ENCODE data around the gene DCAF12. TPM values are rescaled to one million over a fixed set of nuclear protein-coding genes. Genes with fewer than 3 reads are reported as not detected.

DCAF12 gene
- total and polyA plus RNA-seq, 2 of the 13 experiments (the other 11 are each of a cell fraction or from before 2014, with no cell fraction given), result 26.8 to 37.4 TPM

DNA sequence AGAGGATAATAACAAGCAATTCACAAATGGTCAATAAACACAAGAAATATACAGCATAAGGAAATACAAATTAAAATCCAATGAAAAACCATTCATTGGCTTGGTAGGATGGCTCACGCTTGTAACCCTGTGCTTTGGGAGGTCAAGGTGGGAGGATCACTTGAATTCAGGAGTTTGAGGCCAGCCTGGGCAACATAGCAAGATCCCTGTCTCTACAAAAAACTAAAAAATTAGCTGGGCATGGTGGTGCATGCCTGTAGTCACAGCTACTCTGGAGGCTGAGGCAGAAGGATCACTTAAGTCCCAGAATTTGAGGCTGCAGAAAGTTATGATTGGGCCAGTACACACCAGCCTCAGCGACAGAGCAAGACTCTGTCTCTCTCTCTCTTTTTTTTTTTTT, 31.4 kb upstream of the DCAF12 start:
- intact Hi-C loops (cut with micrococcal nuclease; ENCODE audit: unreplicated experiment), result no loop called here
- WGBS (ENCODE audit: low lambda C conversion rate), result 77% methylated on average over 2 of the region's 2 CpGs
- Histone ChIP-seq H2AFZ (ENCODE audit: low read length) (no peak overlapping the region), H3K4me2 (ENCODE audit: low read depth, low read length) (peak overlapping the region; percentile 54), H3K9ac (ENCODE audit: insufficient read depth, low read depth, low read length) (0 out of 2 replicates have a peak overlapping the region, but pooled peaks have one; percentile 34), H3K27me3 (ENCODE audit: control insufficient read depth in 1 of 2, insufficient read depth in 2 of 2, low read length in 2 of 2) (no peaks in the 10 kb centered on the region), H3K4me3 (replicated peaks in 1 of 3; ENCODE audit: insufficient read depth in 1 of 3, low read depth in 2 of 3, low read length in 3 of 3) (peak overlapping the region in 2 of 3 experiments; percentile 22; a peak in 1 of 6 replicates), H3K9me3 (ENCODE audit: low read length) (no peaks in the 10 kb centered on the region), H3K36me3 (replicated peaks in 1 of 2; ENCODE audit: control insufficient read depth in 1 of 2, insufficient read depth in 2 of 2, low read length in 2 of 2) (no peaks in the 10 kb centered on the region), H3K79me2 (ENCODE audit: insufficient read depth, low read length) (no peaks in the 10 kb centered on the region), H4K20me1 (ENCODE audit: insufficient read depth, low read length) (no peaks in the 10 kb centered on the region), H3K27ac (ENCODE audit: extremely low read length, insufficient read depth, low read length) (no peak overlapping the region), H3K4me1 (ENCODE audit: insufficient read depth, low read length) (peaks cover 27% of the 10 kb centered on the region)
- ATAC-seq (peak; percentile 12; the same call in 2 of the 3 replicates), FAIRE-seq (no peak), DNase-seq (ENCODE audit: low spot score) (no peak)
- TF ChIP-seq, protein P1, sequence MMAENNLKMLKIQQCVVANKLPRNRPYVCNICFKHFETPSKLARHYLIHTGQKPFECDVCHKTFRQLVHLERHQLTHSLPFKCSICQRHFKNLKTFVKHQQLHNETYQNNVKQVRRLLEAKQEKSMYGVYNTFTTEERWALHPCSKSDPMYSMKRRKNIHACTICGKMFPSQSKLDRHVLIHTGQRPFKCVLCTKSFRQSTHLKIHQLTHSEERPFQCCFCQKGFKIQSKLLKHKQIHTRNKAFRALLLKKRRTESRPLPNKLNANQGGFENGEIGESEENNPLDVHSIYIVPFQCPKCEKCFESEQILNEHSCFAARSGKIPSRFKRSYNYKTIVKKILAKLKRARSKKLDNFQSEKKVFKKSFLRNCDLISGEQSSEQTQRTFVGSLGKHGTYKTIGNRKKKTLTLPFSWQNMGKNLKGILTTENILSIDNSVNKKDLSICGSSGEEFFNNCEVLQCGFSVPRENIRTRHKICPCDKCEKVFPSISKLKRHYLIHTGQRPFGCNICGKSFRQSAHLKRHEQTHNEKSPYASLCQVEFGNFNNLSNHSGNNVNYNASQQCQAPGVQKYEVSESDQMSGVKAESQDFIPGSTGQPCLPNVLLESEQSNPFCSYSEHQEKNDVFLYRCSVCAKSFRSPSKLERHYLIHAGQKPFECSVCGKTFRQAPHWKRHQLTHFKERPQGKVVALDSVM (CRISPR knock-in tag; IDR thresholded peaks at IDR 0.05), result peak; percentile 52; the same call in 1 of the 2 replicates
- TF ChIP-seq ZNF569 (CRISPR knock-in tag; IDR thresholded peaks at IDR 0.05; ENCODE audit: borderline replicate concordance) (no peak), U2AF2 (IDR thresholded peaks at IDR 0.05; ENCODE audit: low read depth, low read length) (no peak), NCOA1 (CRISPR knock-in tag; IDR thresholded peaks at IDR 0.05) (no peak), ZNF121 (CRISPR knock-in tag; IDR thresholded peaks at IDR 0.05) (peak; percentile 93)
- no TSS peak for BruUV-seq (replicated peaks)
- CTCF ChIA-PET (ENCODE audit: low intra/inter-chr PET ratio, low total read pairs), result no interaction called here
- POLR2A ChIA-PET, result interaction anchor here (1.0 to 5.6 kb wide), 3 partner anchors 21 to 34 kb away, joined by 3 to 35 read pairs (median 3); partner anchors contain the start of genes DCAF12 and UBAP1
- in situ Hi-C loops (cut with HindIII; ENCODE audit: extremely low pct_ligation_motif_present, low pct_unique_long_range_greater_than_20kb), result no loop called here

DNA sequence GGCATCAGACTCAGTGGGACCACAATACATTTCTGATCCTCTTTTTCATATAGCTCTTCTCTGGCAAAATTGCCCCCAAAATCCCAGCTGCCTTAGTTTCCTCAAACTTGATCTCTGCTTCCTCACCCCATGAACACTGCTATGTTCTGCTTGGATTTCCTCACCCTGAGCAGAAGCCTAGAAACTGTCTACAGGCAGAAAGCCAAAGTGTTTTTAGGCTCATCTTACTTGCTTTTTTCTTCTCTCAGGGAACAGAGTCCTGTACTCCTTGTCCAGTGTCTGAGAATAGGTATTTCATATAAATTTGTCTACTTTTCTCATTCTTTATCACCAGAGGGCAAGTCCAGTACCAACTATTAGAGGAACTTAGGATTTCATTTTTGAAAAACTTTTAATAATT, 30.8 kb upstream of the DCAF12 start:
- ChIA-PET POLR2A (interaction anchor here (5.6 kb wide), 1 partner anchor 22 kb away, joined by 35 read pairs; the partner anchor contains the start of gene UBAP1), CTCF (ENCODE audit: low intra/inter-chr PET ratio, low total read pairs) (no interaction called here)
- no peak overlapping the region for H3K4me3 ChIP-seq (replicated peaks in 1 of 3; ENCODE audit: insufficient read depth in 1 of 3, low read depth in 2 of 3, low read length in 3 of 3)
- DNase-seq (ENCODE audit: low spot score), result no peak
- H3K27ac ChIP-seq (ENCODE audit: extremely low read length, insufficient read depth, low read length), result no peak overlapping the region
- no peak for FAIRE-seq
- H3K36me3 ChIP-seq (replicated peaks in 1 of 2; ENCODE audit: control insufficient read depth in 1 of 2, insufficient read depth in 2 of 2, low read length in 2 of 2), result no peaks in the 10 kb centered on the region
- no peaks in the 10 kb centered on the region for H3K9me3 ChIP-seq (ENCODE audit: low read length)
- no peak for ATAC-seq
- in situ Hi-C loops (cut with HindIII; ENCODE audit: extremely low pct_ligation_motif_present, low pct_unique_long_range_greater_than_20kb), result no loop called here
- no peak overlapping the region for H3K9ac ChIP-seq (ENCODE audit: insufficient read depth, low read depth, low read length)
- peak overlapping the region; percentile 0; the same call in 1 of the 2 replicates for H3K4me2 ChIP-seq (ENCODE audit: low read depth, low read length)
- H4K20me1 ChIP-seq (ENCODE audit: insufficient read depth, low read length), result no peaks in the 10 kb centered on the region
- H2AFZ ChIP-seq (ENCODE audit: low read length), result no peak overlapping the region
- no peaks in the 10 kb centered on the region; a peak in 1 of 5 replicates for H3K27me3 ChIP-seq (ENCODE audit: control insufficient read depth in 1 of 2, insufficient read depth in 2 of 2, low read length in 2 of 2)
- no TSS peak for BruUV-seq (replicated peaks)
- intact Hi-C loops (cut with micrococcal nuclease; ENCODE audit: unreplicated experiment), result no loop called here
- peaks cover 27% of the 10 kb centered on the region for H3K4me1 ChIP-seq (ENCODE audit: insufficient read depth, low read length)
- no peaks in the 10 kb centered on the region for H3K79me2 ChIP-seq (ENCODE audit: insufficient read depth, low read length)
- TF ChIP-seq, protein P2, sequence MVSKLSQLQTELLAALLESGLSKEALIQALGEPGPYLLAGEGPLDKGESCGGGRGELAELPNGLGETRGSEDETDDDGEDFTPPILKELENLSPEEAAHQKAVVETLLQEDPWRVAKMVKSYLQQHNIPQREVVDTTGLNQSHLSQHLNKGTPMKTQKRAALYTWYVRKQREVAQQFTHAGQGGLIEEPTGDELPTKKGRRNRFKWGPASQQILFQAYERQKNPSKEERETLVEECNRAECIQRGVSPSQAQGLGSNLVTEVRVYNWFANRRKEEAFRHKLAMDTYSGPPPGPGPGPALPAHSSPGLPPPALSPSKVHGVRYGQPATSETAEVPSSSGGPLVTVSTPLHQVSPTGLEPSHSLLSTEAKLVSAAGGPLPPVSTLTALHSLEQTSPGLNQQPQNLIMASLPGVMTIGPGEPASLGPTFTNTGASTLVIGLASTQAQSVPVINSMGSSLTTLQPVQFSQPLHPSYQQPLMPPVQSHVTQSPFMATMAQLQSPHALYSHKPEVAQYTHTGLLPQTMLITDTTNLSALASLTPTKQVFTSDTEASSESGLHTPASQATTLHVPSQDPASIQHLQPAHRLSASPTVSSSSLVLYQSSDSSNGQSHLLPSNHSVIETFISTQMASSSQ (IDR thresholded peaks at IDR 0.05; ENCODE audit: low read depth), result no peak
- TF ChIP-seq, protein P2 (CRISPR knock-in tag; IDR thresholded peaks at IDR 0.05; ENCODE audit: borderline replicate concordance), result no peak
- TF ChIP-seq FOXO1 (CRISPR knock-in tag; IDR thresholded peaks at IDR 0.05) (no peak), GABPB1 (CRISPR knock-in tag; IDR thresholded peaks at IDR 0.05) (no peak), KAT8 (CRISPR knock-in tag; IDR thresholded peaks at IDR 0.05) (no peak), ZNF350 (CRISPR knock-in tag; IDR thresholded peaks at IDR 0.05; ENCODE audit: borderline replicate concordance, low read depth) (no peak), GPN1 (CRISPR knock-in tag; IDR thresholded peaks at IDR 0.05; ENCODE audit: borderline replicate concordance) (no peak), FOXM1 (CRISPR knock-in tag; IDR thresholded peaks at IDR 0.05) (no peak), JUNB (CRISPR knock-in tag; IDR thresholded peaks at IDR 0.05; ENCODE audit: borderline replicate concordance) (no peak)
